ENCODE results near the gene PTPRD.

- TF ChIP-seq CTCF (IDR thresholded peaks at IDR 0.05) (no peak), POLR2A (IDR thresholded peaks at IDR 0.05) (no peak), POLR2AphosphoS5 (IDR thresholded peaks at IDR 0.05) (no peak)
These were observed 1796.4 kb downstream of the PTPRD start for GRCh38 chr9:8816361-8816760.
